A549 (cell line): ENCODE data around the gene NLK.

Experiments used
- ATOH8 ChIP-seq: fragments of 250-450 bp; sonication (Bioruptor Pico); IDR thresholded peaks from 2 replicates; pipeline ENCODE4 v1.5.0; 2020; ENCODE audit warnings: low read depth, mild to moderate bottlenecking, moderate library complexity
- CTCF ChIP-seq: fragments of >200 bp; sonication (Bioruptor Twin); formaldehyde crosslinking; IDR thresholded peaks from 3 replicates; pipeline ENCODE4 v1.5.1; 2016
- EHF ChIP-seq: fragments of 250-450 bp; sonication (Bioruptor Pico); IDR thresholded peaks from 2 replicates; pipeline ENCODE4 v1.5.0; 2020; ENCODE audit warnings: mild to moderate bottlenecking
- EP300 ChIP-seq, 2 experiments: fragments of >200 bp; sonication (Bioruptor Twin); formaldehyde crosslinking; IDR thresholded peaks; 2 replicates in 1 of 2; 3 replicates in 1 of 2; pipeline ENCODE4 v1.6.1; 2016 to 2017
- HMGXB4 ChIP-seq: fragments of 250-450 bp; sonication (Bioruptor Pico); IDR thresholded peaks from 2 replicates; pipeline ENCODE4 v1.5.0; 2021; ENCODE audit warnings: mild to moderate bottlenecking, moderate library complexity, borderline replicate concordance
- HOXB13 ChIP-seq: fragments of 250-450 bp; sonication (Bioruptor Pico); IDR thresholded peaks from 2 replicates; pipeline ENCODE4 v1.5.0; 2020; ENCODE audit warnings: low read depth, mild to moderate bottlenecking, moderate library complexity
- KDM5A ChIP-seq: fragments of 200-600 bp; sonication (generic); IDR thresholded peaks from 2 replicates; pipeline ENCODE4 v1.6.1; 2016; ENCODE audit warnings: antibody characterized with exemption, mild to moderate bottlenecking
- MAX ChIP-seq: IDR thresholded peaks from 2 replicates; pipeline ENCODE4 v1.6.1; 2012
- NR3C1 ChIP-seq: fragments of >200 bp; sonication (Bioruptor Twin); formaldehyde crosslinking; IDR thresholded peaks from 3 replicates; pipeline ENCODE4 v1.6.1; 2017
- POLR2A ChIP-seq: IDR thresholded peaks from 2 replicates; pipeline ENCODE4 v1.6.1; 2012; ENCODE audit warnings: mild to moderate bottlenecking, low read length
- RCOR1 ChIP-seq: fragments of 150-350 bp; IDR thresholded peaks from 2 replicates; pipeline ENCODE4 v1.6.1; 2014; ENCODE audit warnings: antibody characterized with exemption, low read length, low read depth
- REST ChIP-seq: fragments of 200-600 bp; sonication (generic); IDR thresholded peaks from 2 replicates; pipeline ENCODE4 v1.6.1; 2016; ENCODE audit warnings: antibody characterized with exemption, mild to moderate bottlenecking, moderate library complexity
- RNF2 ChIP-seq: fragments of 200-600 bp; sonication (generic); IDR thresholded peaks from 2 replicates; pipeline ENCODE4 v1.6.1; 2016; ENCODE audit warnings: low read depth, mild to moderate bottlenecking, antibody characterized with exemption, moderate library complexity, borderline replicate concordance
- TP53 ChIP-seq: fragments of 250-450 bp; sonication (Bioruptor Pico); IDR thresholded peaks from 2 replicates; pipeline ENCODE4 v1.5.0; 2021; ENCODE audit warnings: mild to moderate bottlenecking, moderate library complexity

- TF ChIP-seq CTCF (no peak), RNF2 (no peak), TP53 (no peak), RCOR1 (no peak), POLR2A (no peak), MAX (no peak), ATOH8 (CRISPR knock-in tag) (no peak), HMGXB4 (no peak), EHF (no peak), HOXB13 (no peak), KDM5A (no peak), EP300 (IDR thresholded peaks at IDR 0.05) (no peak), NR3C1 (no peak), REST (no peak)
Observed at GRCh38 chr17:28101919-28102318, 59.4 kb downstream of the NLK start.
